ENCODE results near the gene SNTG2.

Gene SNTG2

DNA sequence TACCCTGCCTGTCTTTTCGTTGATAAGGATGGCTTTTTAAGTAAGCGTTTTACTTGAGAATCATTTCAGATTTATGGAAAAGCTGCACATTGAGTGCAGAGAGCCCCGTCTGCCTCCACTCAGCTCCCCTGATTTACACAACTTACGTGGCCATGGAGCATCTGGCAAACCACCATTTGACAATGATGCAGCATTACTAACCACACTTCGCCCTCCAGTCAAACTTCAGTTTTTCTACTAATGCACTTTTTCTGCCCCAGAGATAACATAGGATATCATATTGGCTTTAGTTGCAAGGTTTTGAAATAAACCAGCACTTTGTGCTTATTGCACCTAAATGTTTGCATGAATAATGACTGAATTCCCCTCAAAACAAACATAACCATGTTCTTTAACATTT is 297.5 kb downstream of the SNTG2 start:
- Histone ChIP-seq H3K27ac (ENCODE audit: low read depth, low read length) (no peak overlapping the region), H3K9me2 (replicated peaks; ENCODE audit: control insufficient read depth, low read length) (no peaks in the 10 kb centered on the region), H3F3A (ENCODE audit: control insufficient read depth, insufficient read depth) (no peaks in the 10 kb centered on the region), H3K9me3 (ENCODE audit: control insufficient read depth, insufficient read depth, low read length) (no peaks in the 10 kb centered on the region), H3K79me2 (ENCODE audit: control insufficient read depth, low read length) (no peaks in the 10 kb centered on the region), H3K4me1 (ENCODE audit: control insufficient read depth, low read length) (no peaks in the 10 kb centered on the region), H3K27me3 (ENCODE audit: control insufficient read depth, low read length) (no peaks in the 10 kb centered on the region), H3K4me3 (ENCODE audit: low read length) (no peak overlapping the region), H3K4me2 (ENCODE audit: low read length) (no peak overlapping the region), H3K36me3 (ENCODE audit: control insufficient read depth, low read length) (no peaks in the 10 kb centered on the region), H4K20me1 (ENCODE audit: control insufficient read depth, insufficient read depth, low read depth, low read length) (no peaks in the 10 kb centered on the region)
- TF ChIP-seq EZH2phosphoT487 (IDR thresholded peaks at IDR 0.05; ENCODE audit: borderline replicate concordance, low read length), result no peak
- TF ChIP-seq, protein P1, sequence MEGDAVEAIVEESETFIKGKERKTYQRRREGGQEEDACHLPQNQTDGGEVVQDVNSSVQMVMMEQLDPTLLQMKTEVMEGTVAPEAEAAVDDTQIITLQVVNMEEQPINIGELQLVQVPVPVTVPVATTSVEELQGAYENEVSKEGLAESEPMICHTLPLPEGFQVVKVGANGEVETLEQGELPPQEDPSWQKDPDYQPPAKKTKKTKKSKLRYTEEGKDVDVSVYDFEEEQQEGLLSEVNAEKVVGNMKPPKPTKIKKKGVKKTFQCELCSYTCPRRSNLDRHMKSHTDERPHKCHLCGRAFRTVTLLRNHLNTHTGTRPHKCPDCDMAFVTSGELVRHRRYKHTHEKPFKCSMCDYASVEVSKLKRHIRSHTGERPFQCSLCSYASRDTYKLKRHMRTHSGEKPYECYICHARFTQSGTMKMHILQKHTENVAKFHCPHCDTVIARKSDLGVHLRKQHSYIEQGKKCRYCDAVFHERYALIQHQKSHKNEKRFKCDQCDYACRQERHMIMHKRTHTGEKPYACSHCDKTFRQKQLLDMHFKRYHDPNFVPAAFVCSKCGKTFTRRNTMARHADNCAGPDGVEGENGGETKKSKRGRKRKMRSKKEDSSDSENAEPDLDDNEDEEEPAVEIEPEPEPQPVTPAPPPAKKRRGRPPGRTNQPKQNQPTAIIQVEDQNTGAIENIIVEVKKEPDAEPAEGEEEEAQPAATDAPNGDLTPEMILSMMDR (IDR thresholded peaks at IDR 0.05; ENCODE audit: low read depth, low read length, poor library complexity, severe bottlenecking), result no peak

GRCh38 chr2:1249897-1250687 is 299.4 kb downstream of the SNTG2 start:
- no peaks in the 10 kb centered on the region for H4K20me1 ChIP-seq (ENCODE audit: control insufficient read depth, insufficient read depth, low read depth, low read length)
- no peaks in the 10 kb centered on the region for H3K4me1 ChIP-seq (ENCODE audit: control insufficient read depth, low read length)
- no peak overlapping the region for H3K27ac ChIP-seq (ENCODE audit: low read depth, low read length)
- TF ChIP-seq, protein P1 (IDR thresholded peaks at IDR 0.05; ENCODE audit: low read depth, low read length, poor library complexity, severe bottlenecking), result no peak
- no peak for TF ChIP-seq EZH2phosphoT487 (IDR thresholded peaks at IDR 0.05; ENCODE audit: borderline replicate concordance, low read length)
- H3K4me3 ChIP-seq (ENCODE audit: low read length), result no peak overlapping the region
- no peak overlapping the region for H3K4me2 ChIP-seq (ENCODE audit: low read length)
- no peaks in the 10 kb centered on the region for H3K36me3 ChIP-seq (ENCODE audit: control insufficient read depth, low read length)
- no peaks in the 10 kb centered on the region for H3K79me2 ChIP-seq (ENCODE audit: control insufficient read depth, low read length)
- H3K27me3 ChIP-seq (ENCODE audit: control insufficient read depth, low read length), result no peaks in the 10 kb centered on the region
- no peaks in the 10 kb centered on the region for H3K9me2 ChIP-seq (replicated peaks; ENCODE audit: control insufficient read depth, low read length)
- no peaks in the 10 kb centered on the region for H3F3A ChIP-seq (ENCODE audit: control insufficient read depth, insufficient read depth)
- no peaks in the 10 kb centered on the region for H3K9me3 ChIP-seq (ENCODE audit: control insufficient read depth, insufficient read depth, low read length)

DNA sequence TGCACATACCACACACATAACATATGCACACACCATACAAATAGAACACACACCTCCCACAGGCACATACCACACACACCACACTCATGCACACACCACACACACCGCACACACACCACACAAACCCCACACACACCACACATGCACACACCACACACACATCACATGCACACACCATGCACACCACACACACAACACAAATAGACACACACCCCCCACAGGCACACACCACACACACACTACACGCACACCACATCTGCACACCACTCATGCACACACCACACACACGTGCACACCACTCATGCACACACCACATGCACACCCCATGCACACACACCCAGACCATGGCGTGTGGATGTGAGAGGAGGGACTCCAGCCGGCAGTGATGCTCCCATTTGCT is 300.9 kb downstream of the SNTG2 start:
- TF ChIP-seq, protein P1 (IDR thresholded peaks at IDR 0.05; ENCODE audit: low read depth, low read length, poor library complexity, severe bottlenecking), result no peak
- TF ChIP-seq EZH2phosphoT487 (IDR thresholded peaks at IDR 0.05; ENCODE audit: borderline replicate concordance, low read length), result no peak
- Histone ChIP-seq H3K27me3 (ENCODE audit: control insufficient read depth, low read length) (no peaks in the 10 kb centered on the region), H3K4me2 (ENCODE audit: low read length) (no peak overlapping the region), H3K4me1 (ENCODE audit: control insufficient read depth, low read length) (no peaks in the 10 kb centered on the region), H3K9me3 (ENCODE audit: control insufficient read depth, insufficient read depth, low read length) (no peaks in the 10 kb centered on the region), H3K27ac (ENCODE audit: low read depth, low read length) (no peak overlapping the region), H3K79me2 (ENCODE audit: control insufficient read depth, low read length) (no peaks in the 10 kb centered on the region), H3F3A (ENCODE audit: control insufficient read depth, insufficient read depth) (no peaks in the 10 kb centered on the region), H3K9me2 (replicated peaks; ENCODE audit: control insufficient read depth, low read length) (no peaks in the 10 kb centered on the region), H3K4me3 (ENCODE audit: low read length) (no peak overlapping the region), H3K36me3 (ENCODE audit: control insufficient read depth, low read length) (no peaks in the 10 kb centered on the region), H4K20me1 (ENCODE audit: control insufficient read depth, insufficient read depth, low read depth, low read length) (no peaks in the 10 kb centered on the region)

Data from DOHH2 (cell line).